Measurements from ENCODE around the gene ZKSCAN8. TPM values are rescaled to one million over a fixed set of nuclear protein-coding genes. Genes with fewer than 3 reads are reported as not detected.

The ZKSCAN8 gene
- polyA plus RNA-seq, 4 donors, result 36.4 to 46.0 (median 42.0) TPM

DNA sequence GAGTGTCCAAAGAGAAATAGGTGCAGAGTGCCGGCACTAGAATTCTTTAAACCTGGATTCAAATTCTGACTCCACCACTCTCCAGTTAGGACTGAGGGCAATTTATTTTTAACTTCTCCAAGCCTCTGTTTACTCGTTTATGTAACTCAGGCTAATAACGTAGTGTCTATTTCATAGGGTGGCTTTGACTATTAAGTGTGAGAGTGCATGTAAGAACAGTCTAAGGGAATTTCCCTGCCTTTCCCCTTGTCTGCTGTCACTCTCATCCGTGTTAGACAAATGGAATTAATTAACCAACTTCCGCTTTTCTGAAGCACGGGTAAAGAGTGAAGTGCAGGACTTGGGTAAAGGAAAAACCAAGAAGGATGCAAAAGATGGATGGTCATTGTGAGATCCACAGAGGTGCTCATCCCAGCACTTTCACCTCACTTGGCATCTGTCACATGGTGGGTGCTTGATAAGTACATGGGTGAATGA is 4.1 kb upstream of the ZKSCAN8 start:
- no peak for DNase-seq (ENCODE audit: low read depth in 4 of 4, low spot score in 3 of 4)

DNA sequence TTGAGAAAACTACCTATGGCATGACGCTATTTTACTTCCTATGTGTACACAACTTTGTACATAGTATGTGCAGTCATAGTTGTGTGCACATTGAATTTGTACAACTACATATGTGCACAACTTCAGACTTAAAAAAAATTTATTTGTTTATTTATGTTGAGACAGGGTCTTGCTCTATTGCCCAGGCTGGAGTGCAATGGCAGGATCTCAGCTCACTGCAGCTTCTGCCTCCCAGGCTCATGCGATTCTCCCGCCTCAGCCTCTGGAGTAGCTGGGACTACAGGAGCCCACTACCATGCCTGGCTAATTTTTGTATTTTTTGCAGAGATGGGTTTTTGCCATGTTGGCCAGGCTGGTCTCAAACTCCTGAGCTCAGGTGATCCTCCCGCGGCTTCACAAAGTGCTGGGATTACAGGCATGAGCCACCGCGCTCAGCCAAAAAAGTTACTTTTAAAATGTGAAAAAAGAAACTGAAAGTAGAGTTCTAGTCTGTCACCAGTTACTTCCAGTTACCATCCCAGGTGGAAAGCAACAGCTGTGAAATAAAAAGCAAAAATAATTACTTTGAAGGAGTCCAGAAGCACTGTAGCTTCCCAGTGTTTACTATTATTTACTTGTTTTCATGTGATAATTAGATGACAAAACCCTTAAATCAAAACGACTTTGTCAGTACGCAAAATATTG is 1.7 kb upstream of the ZKSCAN8 start:
- DNase-seq (ENCODE audit: low read depth in 4 of 4, low spot score in 3 of 4), result no peak

GRCh38 chr6:28140616-28141015 is 1.1 kb upstream of the ZKSCAN8 start:
- DNase-seq (ENCODE audit: low read depth in 4 of 4, low spot score in 3 of 4), result no peak

GRCh38 chr6:28142446-28142845 is 763 bp downstream of the ZKSCAN8 start:
- no peak for DNase-seq (ENCODE audit: low read depth in 4 of 4, low spot score in 3 of 4)

DNA sequence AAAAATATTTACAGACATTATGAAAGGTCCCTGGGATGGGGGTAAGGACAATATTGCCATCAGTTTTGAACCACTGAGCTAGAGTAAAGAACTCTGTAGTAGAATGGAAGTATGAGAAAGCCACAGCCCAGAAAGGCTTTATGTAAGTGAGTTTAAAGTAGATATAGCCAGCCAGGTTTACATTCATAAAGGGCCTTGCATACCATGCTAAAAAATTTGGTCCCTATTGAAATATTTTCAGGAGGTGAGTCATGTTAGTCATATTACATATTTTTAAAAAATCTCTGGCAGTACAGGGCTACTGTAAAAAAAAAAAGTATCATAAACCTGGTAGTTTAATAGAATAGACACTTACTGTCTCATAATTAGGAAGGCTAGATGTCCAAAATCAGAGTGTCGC is 3.5 kb downstream of the ZKSCAN8 start:
- no peak for DNase-seq (ENCODE audit: low read depth in 4 of 4, low spot score in 3 of 4)

DNA sequence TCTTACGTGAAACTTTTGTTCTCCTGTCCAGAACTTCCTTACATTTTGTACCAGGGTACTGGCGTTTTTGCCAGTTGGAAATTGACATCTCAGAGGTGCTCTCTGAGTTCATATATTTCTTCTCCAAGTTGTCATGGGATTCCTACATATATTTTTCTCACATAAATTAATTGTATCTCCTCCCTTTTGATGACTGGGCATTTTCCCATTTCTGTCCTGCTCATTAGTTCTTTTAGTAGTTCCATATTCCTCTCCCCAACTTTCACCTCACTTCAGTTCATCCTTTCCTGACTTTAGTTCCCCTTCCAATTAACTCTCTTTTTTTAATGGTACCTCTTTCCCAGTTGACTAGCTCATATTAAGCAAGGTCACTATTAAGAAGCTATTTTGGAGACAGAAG is 10.8 kb downstream of the ZKSCAN8 start:
- DNase-seq (ENCODE audit: low read depth in 4 of 4, low spot score in 3 of 4), result no peak

DNA sequence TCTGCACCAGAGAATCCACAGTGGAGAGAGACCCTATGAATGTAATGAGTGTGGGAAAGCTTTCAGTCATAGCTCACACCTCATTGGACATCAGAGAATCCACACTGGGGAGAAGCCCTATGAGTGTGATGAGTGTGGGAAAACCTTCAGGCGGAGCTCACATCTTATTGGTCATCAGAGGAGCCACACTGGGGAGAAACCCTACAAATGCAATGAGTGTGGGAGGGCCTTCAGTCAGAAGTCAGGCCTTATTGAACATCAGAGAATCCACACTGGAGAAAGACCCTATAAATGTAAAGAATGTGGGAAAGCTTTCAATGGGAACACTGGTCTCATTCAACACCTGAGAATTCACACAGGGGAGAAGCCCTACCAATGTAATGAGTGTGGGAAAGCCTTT is 11.9 kb downstream of the ZKSCAN8 start:
- no peak for DNase-seq (ENCODE audit: low read depth in 4 of 4, low spot score in 3 of 4)

DNA sequence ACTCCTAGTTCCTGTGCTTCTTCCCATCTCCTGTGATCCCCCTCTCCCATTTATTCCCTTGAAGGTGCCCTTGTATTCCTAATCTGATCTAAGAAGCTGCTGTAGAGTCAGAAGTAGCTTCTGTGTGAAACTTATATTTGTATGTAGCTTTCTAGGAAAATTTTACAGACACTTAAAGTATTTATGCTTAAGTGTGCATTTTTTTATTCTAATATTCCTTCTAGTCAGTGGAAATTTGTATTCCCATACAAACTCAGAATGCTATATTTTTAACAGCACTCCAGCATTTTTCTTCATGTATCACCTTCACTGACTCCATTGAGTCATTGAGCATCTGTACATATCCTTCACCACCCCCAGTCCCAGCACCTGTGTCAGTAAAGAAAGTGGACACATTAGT is 12.7 kb downstream of the ZKSCAN8 start:
- DNase-seq (ENCODE audit: low read depth in 4 of 4, low spot score in 3 of 4), result no peak

DNA sequence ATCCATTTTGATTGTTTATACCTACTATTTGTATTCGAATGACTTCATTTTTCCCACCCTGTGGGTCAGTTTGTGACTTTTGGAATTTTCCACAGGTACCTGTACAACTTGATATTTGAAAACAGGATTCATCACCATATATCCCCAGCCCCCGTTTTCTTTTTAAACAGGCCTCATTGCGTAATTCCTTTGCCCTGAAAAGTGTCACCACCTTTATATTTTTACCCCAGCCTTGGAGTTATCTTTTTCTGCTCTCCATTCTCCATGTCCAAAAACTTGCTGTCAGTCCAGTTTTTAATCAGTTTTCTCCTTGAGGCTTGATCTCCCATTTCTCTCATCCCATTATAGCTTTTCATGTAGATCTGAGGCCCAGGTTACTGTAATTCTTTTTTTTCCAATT is 16.6 kb downstream of the ZKSCAN8 start:
- DNase-seq (ENCODE audit: low read depth in 4 of 4, low spot score in 3 of 4), result no peak

GRCh38 chr6:28159029-28159607 is 17.4 kb downstream of the ZKSCAN8 start:
- DNase-seq (ENCODE audit: low read depth in 4 of 4, low spot score in 3 of 4), result no peak

GRCh38 chr6:28160233-28160632 is 18.6 kb downstream of the ZKSCAN8 start:
- DNase-seq (ENCODE audit: low read depth in 4 of 4, low spot score in 3 of 4), result no peak

- DNase-seq (ENCODE audit: low read depth in 4 of 4, low spot score in 3 of 4), result peak; percentile 43 to 60 (median 56)
Observed at GRCh38 chr6:28161410-28162079, 19.9 kb downstream of the ZKSCAN8 start.

DNA sequence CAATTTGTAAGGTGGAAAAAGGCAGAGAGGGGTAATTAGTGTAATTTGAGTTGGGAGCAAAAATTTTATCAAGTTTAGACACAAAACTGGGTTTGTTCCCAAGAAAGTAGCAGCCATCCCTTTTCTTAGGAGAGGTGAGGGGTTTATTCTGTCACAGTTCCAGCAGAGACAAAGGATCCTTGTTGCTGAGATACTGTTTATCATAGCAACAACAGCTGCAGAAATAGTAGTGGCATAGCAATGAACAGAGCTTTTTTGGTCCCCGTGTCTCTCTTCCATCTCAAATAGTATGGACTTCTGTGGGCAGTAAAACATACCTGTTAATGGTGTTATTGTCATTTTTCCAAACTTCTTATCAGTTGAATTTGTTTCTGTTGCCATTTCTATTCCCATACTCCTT is 23.9 kb downstream of the ZKSCAN8 start:
- DNase-seq (ENCODE audit: low read depth in 4 of 4, low spot score in 3 of 4), result no peak

DNA sequence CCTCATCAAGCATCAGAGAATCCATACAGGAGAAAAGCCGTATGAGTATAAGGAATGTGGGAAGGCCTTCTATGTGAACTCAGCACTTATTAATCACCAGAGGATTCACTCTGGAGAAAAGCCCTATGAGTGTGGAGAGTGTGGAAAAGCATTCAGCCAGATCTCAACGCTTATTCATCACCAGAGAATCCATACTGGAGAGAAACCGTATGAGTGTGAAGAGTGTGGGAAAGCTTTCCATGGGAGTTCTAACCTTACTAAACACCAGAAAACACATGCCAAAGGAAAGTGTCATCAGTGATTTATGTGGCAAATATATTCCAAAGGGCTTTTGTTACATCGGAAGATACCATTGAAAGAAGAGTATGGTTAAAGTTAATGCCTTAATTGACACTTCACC is 25.4 kb downstream of the ZKSCAN8 start:
- no peak for DNase-seq (ENCODE audit: low read depth in 4 of 4, low spot score in 3 of 4)

GRCh38 chr6:28167926-28168325 is 26.2 kb downstream of the ZKSCAN8 start:
- no peak for DNase-seq (ENCODE audit: low read depth in 4 of 4, low spot score in 3 of 4)

GRCh38 chr6:28171271-28171670 is 29.6 kb downstream of the ZKSCAN8 start:
- no peak for DNase-seq (ENCODE audit: low read depth in 4 of 4, low spot score in 3 of 4)

- DNase-seq (ENCODE audit: low read depth in 4 of 4, low spot score in 3 of 4), result no peak
Observed at GRCh38 chr6:28172006-28172405, 30.3 kb downstream of the ZKSCAN8 start.

- no peak for DNase-seq (ENCODE audit: low read depth in 4 of 4, low spot score in 3 of 4)
Observed at GRCh38 chr6:28176373-28176772, 34.7 kb downstream of the ZKSCAN8 start.

- no peak for DNase-seq (ENCODE audit: low read depth in 4 of 4, low spot score in 3 of 4)
Observed at GRCh38 chr6:28182255-28182654, 40.6 kb downstream of the ZKSCAN8 start.

DNA sequence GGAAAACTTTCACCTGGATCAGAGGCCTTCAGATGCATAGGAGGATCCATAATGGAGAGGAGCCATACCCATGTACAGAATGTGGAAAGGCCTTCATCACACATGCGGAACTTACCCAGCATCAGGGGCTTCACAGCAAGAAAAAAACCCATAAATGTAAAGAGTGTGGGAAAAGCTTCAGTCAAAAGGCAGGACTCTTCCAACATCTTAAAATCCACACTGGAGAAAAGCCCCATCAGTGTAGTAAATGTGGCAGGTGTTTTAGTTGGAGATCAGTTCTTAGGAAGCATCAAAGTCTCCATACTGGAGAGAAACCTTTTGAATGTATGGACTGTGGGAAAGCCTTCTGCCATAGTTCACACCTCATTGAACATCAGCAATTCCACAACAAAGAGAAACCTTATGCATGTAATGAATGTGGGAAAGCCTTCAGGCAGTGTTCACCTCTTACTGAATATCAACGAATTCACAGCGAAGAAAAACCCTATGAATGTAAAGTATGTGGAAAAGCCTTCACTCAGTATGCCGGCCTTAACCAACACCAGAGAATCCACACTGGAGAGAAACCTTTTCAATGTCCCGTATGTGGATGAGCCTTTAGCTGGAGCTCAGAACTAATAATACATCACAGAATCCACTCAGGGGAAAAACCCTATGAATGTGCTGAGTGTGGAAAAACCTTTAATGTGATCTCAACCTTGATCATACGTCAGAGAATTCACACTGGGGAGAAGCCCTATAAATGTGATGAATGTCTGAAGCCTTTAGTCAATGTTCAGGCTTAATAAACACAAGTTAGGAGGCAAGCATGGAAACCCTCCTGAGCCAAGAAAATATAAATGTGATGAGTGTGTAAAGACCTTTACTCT is 46.7 kb downstream of the ZKSCAN8 start:
- no peak for DNase-seq (ENCODE audit: low read depth in 4 of 4, low spot score in 3 of 4)

- no peak for DNase-seq (ENCODE audit: low read depth in 4 of 4, low spot score in 3 of 4)
Observed at GRCh38 chr6:28200020-28200419, 58.3 kb downstream of the ZKSCAN8 start.

Measured in right renal pelvis (tissue), 4 donors.